Retina (tissue), 1 donor: ENCODE measurements around the gene FAF2.
"Not testable (repeated sequence)": the region's sequence is repeated elsewhere in the genome, so short reads cannot be mapped to it uniquely, and the experiment has no call there.

ENCODE experiments used
- DNase-seq: peaks from one replicate; pipeline ENCODE4 v3.0.0-alpha.2; 2016

FAF2 gene

DNA sequence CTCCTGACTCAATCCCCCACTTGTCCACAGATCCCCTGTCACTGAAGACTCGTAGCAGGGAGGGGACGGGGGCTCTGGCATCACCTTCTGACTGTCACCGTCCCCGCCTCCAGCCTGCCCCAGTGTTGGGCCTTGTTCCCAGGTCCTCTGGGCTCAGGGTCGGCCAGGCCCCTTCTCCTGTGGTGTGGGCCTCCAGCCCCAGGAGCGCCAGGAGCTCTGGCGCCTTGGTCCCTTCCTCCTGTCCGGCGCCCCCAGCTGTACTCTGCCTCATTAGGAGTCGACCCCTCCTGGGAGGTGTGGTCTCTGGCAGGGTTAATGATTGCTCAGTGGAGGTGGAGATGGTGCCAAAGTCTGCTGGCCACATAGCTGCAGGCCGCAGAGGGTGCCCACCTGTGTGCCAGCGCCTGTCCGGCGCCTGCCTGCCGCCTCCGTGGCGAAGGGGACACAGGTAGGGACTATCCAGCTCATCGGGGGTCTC is 100.8 kb downstream of the FAF2 start, which contains the start of gene CDHR2:
Gene CDHR2 (plus strand): TSS at position 376 of the 478 bp plus-strand sequence. CDS start 16,011 bp downstream, outside the sequence.
- DNase-seq: no peak

DNA sequence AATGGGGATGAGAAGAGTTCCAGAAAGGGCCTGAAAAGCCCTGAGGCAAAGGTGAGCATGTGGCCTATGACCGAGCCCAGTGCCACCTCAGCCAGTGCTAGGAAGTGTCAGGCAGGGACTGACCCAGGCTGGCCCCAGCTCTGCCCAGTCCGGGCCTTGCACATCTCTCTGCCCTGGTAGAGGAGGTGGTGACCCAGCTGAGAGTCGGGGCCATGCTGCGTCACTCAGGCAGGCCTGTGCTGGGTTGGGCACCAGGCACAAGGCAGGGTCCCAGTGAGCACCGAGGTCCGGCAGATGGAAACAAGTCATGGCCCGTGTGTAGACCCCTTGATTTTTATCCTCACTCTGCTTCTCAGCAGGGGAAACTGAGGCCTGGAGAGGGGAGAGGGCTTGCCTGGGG is 101.7 kb downstream of the FAF2 start:
- DNase-seq: no peak

DNA sequence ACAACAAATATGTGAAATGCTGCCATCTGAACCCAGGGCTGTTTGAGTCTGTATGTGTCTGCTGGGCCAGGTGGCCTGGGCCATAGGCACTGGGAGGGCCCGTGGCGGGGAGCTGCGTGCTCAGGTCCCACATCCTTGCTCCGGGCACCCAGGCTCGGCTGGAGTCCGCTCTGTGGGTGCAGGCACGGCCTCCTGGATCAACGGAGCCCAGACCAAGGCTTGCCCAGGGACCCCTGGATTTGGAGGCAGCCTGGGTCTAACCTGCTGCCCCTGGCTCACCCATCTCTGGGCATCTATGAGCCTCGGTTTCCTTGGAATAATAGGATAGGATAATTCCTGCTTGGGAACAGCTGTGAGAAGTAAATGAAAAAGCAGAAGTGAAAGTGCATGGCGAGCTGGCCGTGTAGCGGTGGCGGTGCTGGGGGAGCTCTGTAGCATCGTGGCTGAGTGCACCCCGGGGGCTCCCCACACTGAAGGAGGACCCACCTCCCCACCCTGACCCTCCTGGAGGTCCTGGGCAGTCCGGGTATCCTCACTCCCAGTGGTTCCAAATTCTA is 102.2 kb downstream of the FAF2 start:
- no peak for DNase-seq

DNA sequence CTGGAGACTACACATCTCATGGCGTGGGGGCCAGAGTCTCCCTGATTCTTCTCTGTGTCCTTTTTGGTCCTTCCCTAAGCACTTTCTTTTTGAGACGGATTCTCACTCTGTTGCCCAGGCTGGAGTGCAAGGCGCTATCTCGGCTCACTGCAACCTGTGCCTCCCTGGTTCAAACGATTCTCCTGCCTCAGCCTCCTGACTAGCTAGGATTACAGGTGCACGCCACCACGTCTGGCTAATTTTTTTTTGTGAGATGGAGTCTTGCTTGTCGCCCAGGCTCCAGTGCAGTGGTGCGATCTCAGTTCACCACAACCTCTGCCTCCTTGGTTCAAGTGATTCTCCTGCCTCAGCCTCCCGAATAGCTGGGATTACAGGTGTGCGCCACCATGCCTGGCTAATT is 102.8 kb downstream of the FAF2 start:
- DNase-seq: not testable (repeated sequence)

DNA sequence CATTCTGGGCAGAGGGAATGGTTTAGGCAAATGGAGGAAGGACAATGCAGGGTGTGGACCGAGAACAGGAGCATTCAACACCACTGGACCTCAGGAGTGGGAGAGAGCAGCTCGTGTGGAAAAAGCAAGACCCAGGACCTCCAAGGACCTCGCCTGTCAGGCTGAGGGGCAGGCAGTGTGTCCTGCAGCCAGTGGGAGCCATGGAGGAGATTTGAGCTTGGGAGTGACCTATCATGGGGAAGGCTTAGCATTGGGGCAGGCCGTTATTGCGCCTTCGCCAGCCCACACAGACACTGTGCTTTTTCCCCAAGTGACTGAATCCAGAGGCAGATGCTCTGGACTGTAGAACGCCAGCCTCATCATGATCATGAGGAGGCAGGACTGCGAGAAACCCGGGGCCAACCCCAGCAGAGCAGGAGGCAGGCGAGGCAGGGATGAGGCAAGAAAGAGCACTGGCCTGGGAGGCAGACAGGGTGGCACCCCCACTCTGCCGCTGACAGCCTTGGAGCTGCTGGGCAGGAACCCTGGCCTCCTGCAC is 104.2 kb downstream of the FAF2 start:
- DNase-seq: no peak

- DNase-seq: no peak
These were observed 105.3 kb downstream of the FAF2 start for GRCh38 chr5:176553260-176554085.

GRCh38 chr5:176557846-176558245 is 109.7 kb downstream of the FAF2 start:
- DNase-seq: no peak
